ENCODE measurements around the gene TFE3. TPM values are rescaled to one million over a fixed set of nuclear protein-coding genes. Genes with fewer than 3 reads are reported as not detected.

The TFE3 gene
- total and polyA plus RNA-seq, 10 of the 15 experiments (the other 5 are each of a cell fraction or from before 2014, with no cell fraction given): 3.5 to 20.4 (median 11.6) TPM

GRCh38 chrX:49030283-49030682 is 12.9 kb downstream of the TFE3 start:
- Histone ChIP-seq H3K4me1 (ENCODE audit: control insufficient read depth, insufficient read depth, low read length) (no peaks in the 10 kb centered on the region), H2AFZ (ENCODE audit: control insufficient read depth, low read depth, low read length) (no peak overlapping the region), H3K79me2 (ENCODE audit: control insufficient read depth, insufficient read depth, low read length) (no peaks in the 10 kb centered on the region), H3K27me3 (replicated peaks in 1 of 2; ENCODE audit: control insufficient read depth in 2 of 2, insufficient read depth in 2 of 2, low read length in 1 of 2) (no peaks in the 10 kb centered on the region), H3K9me3 (replicated peaks; ENCODE audit: control insufficient read depth, insufficient read depth, low read length) (no peaks in the 10 kb centered on the region), H3K9ac (ENCODE audit: control insufficient read depth, insufficient read depth, low read length) (no peak overlapping the region), H3K27ac (ENCODE audit: control insufficient read depth, insufficient read depth) (no peak overlapping the region), H4K20me1 (ENCODE audit: control insufficient read depth, insufficient read depth) (no peaks in the 10 kb centered on the region), H3K36me3 (ENCODE audit: control insufficient read depth in 2 of 2, insufficient read depth in 2 of 2, low read length in 1 of 2) (no peaks in the 10 kb centered on the region; a peak in 1 of 4 replicates), H3K4me3 (no peak overlapping the region), H3K4me2 (ENCODE audit: control insufficient read depth, insufficient read depth) (no peak overlapping the region)
- no peak for ATAC-seq
- ChIA-PET POLR2A (no interaction called here), SMC1A (ENCODE audit: uncharacterized antibody, unreplicated experiment) (no interaction called here), RAD21 (ENCODE audit: unreplicated experiment) (no interaction called here), CTCF (no interaction called here)
- DNase-seq (ENCODE audit: low read depth, low spot score): no peak
- no peak for FAIRE-seq
- no peak for TF ChIP-seq CHD4 (IDR thresholded peaks at IDR 0.05)
- TF ChIP-seq SKIL (IDR thresholded peaks at IDR 0.05; ENCODE audit: low read depth, poor library complexity, severe bottlenecking): no peak
- TF ChIP-seq HDAC6 (IDR thresholded peaks at IDR 0.05; ENCODE audit: unreplicated experiment): no peak
- no peak for TF ChIP-seq LARP7 (IDR thresholded peaks at IDR 0.05)
- TF ChIP-seq SMAD1 (IDR thresholded peaks at IDR 0.05; ENCODE audit: low read depth, partially characterized antibody): no peak
- TF ChIP-seq STAT3 (IDR thresholded peaks at IDR 0.05; ENCODE audit: low read depth, low read length): no peak
- no peak for TF ChIP-seq MTA3 (IDR thresholded peaks at IDR 0.05; ENCODE audit: borderline replicate concordance, low read length)
- no peak for TF ChIP-seq PAX8 (IDR thresholded peaks at IDR 0.05)
- TF ChIP-seq MYB (IDR thresholded peaks at IDR 0.05; ENCODE audit: borderline replicate concordance, low read depth, low read length): no peak
- no peak for TF ChIP-seq BMI1 (IDR thresholded peaks at IDR 0.05; ENCODE audit: borderline replicate concordance)
- TF ChIP-seq HCFC1 (IDR thresholded peaks at IDR 0.05; ENCODE audit: low read length): no peak
- TF ChIP-seq NR2C2 (IDR thresholded peaks at IDR 0.05; ENCODE audit: borderline replicate concordance, control insufficient read depth, insufficient read length, low read depth): no peak
- TF ChIP-seq NFYB (IDR thresholded peaks at IDR 0.05; ENCODE audit: insufficient read depth, low read depth, low read length): no peak
- TF ChIP-seq, protein P1, sequence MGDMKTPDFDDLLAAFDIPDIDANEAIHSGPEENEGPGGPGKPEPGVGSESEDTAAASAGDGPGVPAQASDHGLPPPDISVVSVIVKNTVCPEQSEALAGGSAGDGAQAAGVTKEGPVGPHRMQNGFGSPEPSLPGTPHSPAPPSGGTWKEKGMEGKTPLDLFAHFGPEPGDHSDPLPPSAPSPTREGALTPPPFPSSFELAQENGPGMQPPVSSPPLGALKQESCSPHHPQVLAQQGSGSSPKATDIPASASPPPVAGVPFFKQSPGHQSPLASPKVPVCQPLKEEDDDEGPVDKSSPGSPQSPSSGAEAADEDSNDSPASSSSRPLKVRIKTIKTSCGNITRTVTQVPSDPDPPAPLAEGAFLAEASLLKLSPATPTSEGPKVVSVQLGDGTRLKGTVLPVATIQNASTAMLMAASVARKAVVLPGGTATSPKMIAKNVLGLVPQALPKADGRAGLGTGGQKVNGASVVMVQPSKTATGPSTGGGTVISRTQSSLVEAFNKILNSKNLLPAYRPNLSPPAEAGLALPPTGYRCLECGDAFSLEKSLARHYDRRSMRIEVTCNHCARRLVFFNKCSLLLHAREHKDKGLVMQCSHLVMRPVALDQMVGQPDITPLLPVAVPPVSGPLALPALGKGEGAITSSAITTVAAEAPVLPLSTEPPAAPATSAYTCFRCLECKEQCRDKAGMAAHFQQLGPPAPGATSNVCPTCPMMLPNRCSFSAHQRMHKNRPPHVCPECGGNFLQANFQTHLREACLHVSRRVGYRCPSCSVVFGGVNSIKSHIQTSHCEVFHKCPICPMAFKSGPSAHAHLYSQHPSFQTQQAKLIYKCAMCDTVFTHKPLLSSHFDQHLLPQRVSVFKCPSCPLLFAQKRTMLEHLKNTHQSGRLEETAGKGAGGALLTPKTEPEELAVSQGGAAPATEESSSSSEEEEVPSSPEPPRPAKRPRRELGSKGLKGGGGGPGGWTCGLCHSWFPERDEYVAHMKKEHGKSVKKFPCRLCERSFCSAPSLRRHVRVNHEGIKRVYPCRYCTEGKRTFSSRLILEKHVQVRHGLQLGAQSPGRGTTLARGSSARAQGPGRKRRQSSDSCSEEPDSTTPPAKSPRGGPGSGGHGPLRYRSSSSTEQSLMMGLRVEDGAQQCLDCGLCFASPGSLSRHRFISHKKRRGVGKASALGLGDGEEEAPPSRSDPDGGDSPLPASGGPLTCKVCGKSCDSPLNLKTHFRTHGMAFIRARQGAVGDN (IDR thresholded peaks at IDR 0.05): no peak
- TF ChIP-seq SREBF1 (IDR thresholded peaks at IDR 0.05; ENCODE audit: low read length): no peak
- TF ChIP-seq TCF3 (IDR thresholded peaks at IDR 0.05; ENCODE audit: borderline replicate concordance, insufficient read depth, low read depth, low read length): no peak
- TF ChIP-seq BHLHE40 (IDR thresholded peaks at IDR 0.05; ENCODE audit: borderline replicate concordance in 1 of 2, low read depth in 2 of 2, low read length in 1 of 2): no peak
- no peak for TF ChIP-seq PML (IDR thresholded peaks at IDR 0.05; ENCODE audit: low read length)
- in situ Hi-C loops (cut with MboI): no loop called here
- BruUV-seq (replicated peaks): no TSS peak
- 59% methylated on average over 5 of the region's 6 CpGs for WGBS (ENCODE audit: insufficient coverage, insufficient replicate concordance, low lambda C conversion rate, missing lambda C conversion rate)
- intact Hi-C loops (cut with micrococcal nuclease; ENCODE audit: unreplicated experiment): no loop called here

All from GM12878 (cell line).